ENCODE measurements around the gene TGFB2.

TGFB2 gene

DNA sequence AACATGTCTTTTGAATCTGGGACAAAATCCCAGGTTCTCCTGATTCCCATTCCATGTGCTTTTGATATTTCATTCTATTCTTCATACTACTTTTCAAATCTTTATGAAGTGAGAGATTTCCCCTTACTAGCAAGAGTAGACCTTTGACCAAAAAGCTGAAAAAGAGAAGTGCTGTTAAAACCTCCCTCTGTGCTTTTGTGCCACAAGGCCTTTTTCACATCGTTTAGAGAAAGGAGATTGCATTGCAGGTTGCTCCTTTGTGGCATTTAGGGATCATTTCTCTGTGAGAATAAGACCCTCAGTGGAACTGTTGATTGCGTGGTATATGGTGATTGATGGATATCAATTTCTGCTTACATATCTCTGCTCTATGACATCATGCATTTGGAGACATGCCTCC, 148.8 kb downstream of the TGFB2 start:
- CTCF ChIA-PET = no interaction called here
- H3K27ac ChIP-seq (ENCODE audit: insufficient read depth in 1 of 2, low read depth in 1 of 2, low read length in 2 of 2, poor library complexity in 1 of 2, severe bottlenecking in 2 of 2) = no peak overlapping the region
- 80% methylated on average over 1 of the region's 2 CpGs for WGBS (ENCODE audit: insufficient coverage)
- no peaks in the 10 kb centered on the region for H3K9me3 ChIP-seq (ENCODE audit: control extremely low read depth in 1 of 5, control insufficient read depth in 4 of 5, insufficient read depth in 2 of 5, low read depth in 1 of 5, low read length in 4 of 5)
- H3K4me1 ChIP-seq (ENCODE audit: control extremely low read depth in 1 of 4, control insufficient read depth in 4 of 4, insufficient read depth in 4 of 4, low read length in 3 of 4) = peaks cover 0 to 7% (median 2%) of the 10 kb centered on the region in 4 experiments
- H3K27me3 ChIP-seq (replicated peaks in 2 of 5; ENCODE audit: control insufficient read depth in 4 of 5, insufficient read depth in 5 of 5, low read length in 4 of 5) = no peaks in the 10 kb centered on the region
- POLR2A ChIA-PET = no interaction called here
- no peak for DNase-seq
- no peaks in the 10 kb centered on the region for H3K36me3 ChIP-seq (ENCODE audit: control insufficient read depth in 4 of 4, insufficient read depth in 4 of 4, low read length in 3 of 4)
- H3K4me3 ChIP-seq (ENCODE audit: control insufficient read depth in 1 of 7, extremely low read depth in 1 of 7, insufficient read depth in 4 of 7, low read depth in 2 of 7, low read length in 6 of 7) = no peak overlapping the region

Data from common myeloid progenitor, CD34-positive (primary cell).